Ovary (tissue), 9 donors: ENCODE data around the gene IL36A. TPM values are rescaled to one million over a fixed set of nuclear protein-coding genes. Genes with fewer than 3 reads are reported as not detected.

Experiments used
- DNase-seq, 5 donors: peaks; one replicate each; pipeline ENCODE4 v3.0.0-alpha.2; 2019 to 2020
- H3K27ac ChIP-seq, 2 donors: fragments of 200-600 bp; one replicate each; pipeline versions ENCODE4 v1.5.1 to v1.8.0; 2019 to 2022
- H3K27me3 ChIP-seq: fragments of 200-600 bp; one replicate; pipeline ENCODE4 v1.8.0; 2022
- H3K36me3 ChIP-seq: fragments of 200-600 bp; sonication (generic); one replicate; pipeline ENCODE4 v1.5.1; 2019
- H3K4me1 ChIP-seq: one replicate; pipeline ENCODE4 v1.8.1; 2013; ENCODE audit warnings: mild to moderate bottlenecking, moderate library complexity; ENCODE audit not compliant: insufficient read depth
- H3K4me3 ChIP-seq: fragments of 200-600 bp; sonication (generic); one replicate; pipeline ENCODE4 v1.5.1; 2017
- H3K9me3 ChIP-seq, 2 donors: fragments of 200-600 bp in 1 of 2; sonication (generic) in 1 of 2; one replicate each; pipeline versions ENCODE4 v1.5.1 to v1.8.1; 2013 to 2019; ENCODE audit warnings: mild to moderate bottlenecking in 1 of 2, moderate library complexity in 1 of 2
- CTCF ChIP-seq, 3 donors: fragments of 450-650 bp in 2 of 3; fragments of 200-600 bp in 1 of 3; IDR thresholded peaks; one replicate each; pipeline versions ENCODE4 v1.5.1 to v1.8.0; 2016 to 2022; ENCODE audit warnings: antibody characterized with exemption in 3 of 3, mild to moderate bottlenecking in 1 of 3
- EP300 ChIP-seq: sonication (generic); formaldehyde crosslinking; IDR thresholded peaks from one replicate; pipeline ENCODE4 v1.6.1; 2017; ENCODE audit warnings: antibody characterized with exemption
- POLR2A ChIP-seq: fragments of 450-650 bp; IDR thresholded peaks from one replicate; pipeline ENCODE4 v1.6.1; 2017; ENCODE audit warnings: antibody characterized with exemption, mild to moderate bottlenecking, moderate library complexity
- WGBS, 3 donors: extraction: QIAGEN DNeasy Blood & Tissue Kit in 1 of 3; methylation state at CpG; one replicate each; pipeline versions ENCODE4 v1.1.5 to v1.1.7; 2013 to 2017; 5-methylcytosine and 5-hydroxymethylcytosine counted together
- intact Hi-C, 4 donors: fragments of 100-400 bp; cut with DNase I; formaldehyde crosslinking; loops; one replicate each; pipeline versions ENCODE4 v1.11.0 to v1.15.1; 2022 to 2023
- polyA plus RNA-seq, 2 donors: library from polyadenylated mRNA; stranded (reverse); fragments of 200-250 nt in 1 of 2; fragments of 350-450 nt in 1 of 2; fragmentation: Illumina TruSeq in 1 of 2; extraction: RNeasy Lipid Tissue Mini Kit (QIAGEN cat#74804) in 1 of 2; gene quantifications; one replicate each; pipeline ENCODE4 v1.2.3, GENCODE V29; 2013 to 2014
- total RNA-seq, 7 donors: library from RNA; depleted of rRNA in 2 of 7; stranded (reverse); fragments of >200 nt in 2 of 7; fragmentation: NEBNext Ultra II Directional in 3 of 7; extraction: Animal tissue kit (Norgen Biotek cat#: 25700) in 3 of 7; gene quantifications; one replicate each; pipeline versions ENCODE4 v1.1.0 to v1.2.4, GENCODE V29; 2016 to 2023
- donor health status: DM: no; HTN: no; CAD: no; lungs with moderate emphysema.
- donor health status: DM: no; HTN: no; CAD: no.
- donor health status: Bipolar disorder and iron deficiency.
- donor health status: DM: yes; HTN: yes; CAD: no.
- donor health status: DM: no; HTN: no; CAD: no.
- donor health status: DM: yes; HTN: yes; CAD: no.

Gene IL36A
- total and polyA plus RNA-seq, 9 donors: not detected

- WGBS, 3 donors: 59 to 85% (median 65%) methylated on average over 2 of the region's 2 CpGs
- TF ChIP-seq POLR2A (no peak), CTCF (IDR thresholded peaks at IDR 0.05) (no peak), EP300 (no peak)
- H3K4me3 ChIP-seq: no peak overlapping the region
- no peaks in the 10 kb centered on the region for H3K27me3 ChIP-seq
- no peaks in the 10 kb centered on the region for H3K36me3 ChIP-seq
- H3K4me1 ChIP-seq: no peaks in the 10 kb centered on the region
- H3K27ac ChIP-seq: no peak overlapping the region
- no peak for DNase-seq
- H3K9me3 ChIP-seq: no peaks in the 10 kb centered on the region
- intact Hi-C loops: no loop called here
Observed at GRCh38 chr2:113002677-113003076, 2.6 kb upstream of the IL36A start.

- Histone ChIP-seq H3K36me3 (no peaks in the 10 kb centered on the region), H3K27ac (no peak overlapping the region), H3K4me3 (no peak overlapping the region), H3K9me3 (no peaks in the 10 kb centered on the region), H3K27me3 (no peaks in the 10 kb centered on the region), H3K4me1 (no peaks in the 10 kb centered on the region)
- intact Hi-C loops: no loop called here
- no peak for DNase-seq
- 71 to 90% (median 74%) methylated on average over 1 of the region's 1 CpG for WGBS, 3 donors
- TF ChIP-seq EP300: no peak
- no peak for TF ChIP-seq POLR2A
- TF ChIP-seq CTCF (IDR thresholded peaks at IDR 0.05): no peak
Observed at GRCh38 chr2:113007250-113007649, 2.0 kb downstream of the IL36A start.

GRCh38 chr2:113009622-113010021 is 4.4 kb downstream of the IL36A start:
- TF ChIP-seq POLR2A (no peak), EP300 (no peak), CTCF (IDR thresholded peaks at IDR 0.05) (no peak)
- no peaks in the 10 kb centered on the region for H3K27me3 ChIP-seq
- no peak for DNase-seq
- WGBS, 3 donors: 55 to 74% (median 65%) methylated on average over 1 of the region's 1 CpG
- H3K9me3 ChIP-seq: no peaks in the 10 kb centered on the region
- no peaks in the 10 kb centered on the region for H3K4me1 ChIP-seq
- intact Hi-C loops: no loop called here
- H3K36me3 ChIP-seq: no peaks in the 10 kb centered on the region
- no peak overlapping the region for H3K4me3 ChIP-seq
- H3K27ac ChIP-seq: no peak overlapping the region

GRCh38 chr2:113010088-113010487 is 4.8 kb downstream of the IL36A start:
- no peak overlapping the region for H3K27ac ChIP-seq
- no peaks in the 10 kb centered on the region for H3K9me3 ChIP-seq
- no peaks in the 10 kb centered on the region for H3K36me3 ChIP-seq
- intact Hi-C loops: no loop called here
- H3K4me1 ChIP-seq: no peaks in the 10 kb centered on the region
- TF ChIP-seq POLR2A (no peak), CTCF (IDR thresholded peaks at IDR 0.05) (no peak), EP300 (no peak)
- 48 to 51% (median 51%) methylated on average over 2 of the region's 2 CpGs for WGBS, 3 donors
- DNase-seq: no peak
- H3K4me3 ChIP-seq: no peak overlapping the region
- no peaks in the 10 kb centered on the region for H3K27me3 ChIP-seq

GRCh38 chr2:113011108-113011507 is 5.8 kb downstream of the IL36A start:
- WGBS, 3 donors: 84 to 92% (median 91%) methylated on average over 1 of the region's 1 CpG
- Histone ChIP-seq H3K4me1 (no peaks in the 10 kb centered on the region), H3K27ac (no peak overlapping the region), H3K4me3 (no peak overlapping the region), H3K36me3 (no peaks in the 10 kb centered on the region), H3K27me3 (no peaks in the 10 kb centered on the region), H3K9me3 (no peaks in the 10 kb centered on the region)
- intact Hi-C loops: no loop called here
- DNase-seq: no peak
- TF ChIP-seq EP300: no peak
- TF ChIP-seq CTCF (IDR thresholded peaks at IDR 0.05): no peak
- no peak for TF ChIP-seq POLR2A
